GM12891 (cell line): ENCODE results near the gene PCDHGA9.

Experiments
- POLR2A ChIP-seq: IDR thresholded peaks from 2 replicates; pipeline ENCODE4 v1.6.1; 2011; ENCODE audit warnings: low read depth, low read length, control low read depth
- POLR2AphosphoS5 ChIP-seq: IDR thresholded peaks from 2 replicates; pipeline ENCODE4 v1.6.1; 2011; ENCODE audit warnings: low read depth, low read length, control low read depth

DNA sequence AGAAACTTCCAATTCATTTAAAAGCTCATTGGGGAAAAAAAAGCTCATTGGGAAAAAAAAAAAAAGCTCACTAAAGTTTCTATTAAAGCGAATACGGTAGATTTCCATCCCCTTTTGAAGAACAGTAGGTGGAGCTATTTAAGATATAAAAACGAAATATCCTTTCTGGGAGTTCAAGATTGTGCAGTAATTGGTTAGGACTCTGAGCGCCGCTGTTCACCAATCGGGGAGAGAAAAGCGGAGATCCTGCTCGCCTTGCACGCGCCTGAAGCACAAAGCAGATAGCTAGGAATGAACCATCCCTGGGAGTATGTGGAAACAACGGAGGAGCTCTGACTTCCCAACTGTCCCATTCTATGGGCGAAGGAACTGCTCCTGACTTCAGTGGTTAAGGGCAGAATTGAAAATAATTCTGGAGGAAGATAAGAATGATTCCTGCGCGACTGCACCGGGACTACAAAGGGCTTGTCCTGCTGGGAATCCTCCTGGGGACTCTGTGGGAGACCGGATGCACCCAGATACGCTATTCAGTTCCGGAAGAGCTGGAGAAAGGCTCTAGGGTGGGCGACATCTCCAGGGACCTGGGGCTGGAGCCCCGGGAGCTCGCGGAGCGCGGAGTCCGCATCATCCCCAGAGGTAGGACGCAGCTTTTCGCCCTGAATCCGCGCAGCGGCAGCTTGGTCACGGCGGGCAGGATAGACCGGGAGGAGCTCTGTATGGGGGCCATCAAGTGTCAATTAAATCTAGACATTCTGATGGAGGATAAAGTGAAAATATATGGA, 27.9 kb downstream of the PCDHGA9 start, which contains the start of gene PCDHGA12:
- no peak for TF ChIP-seq POLR2AphosphoS5
- no peak for TF ChIP-seq POLR2A
